ENCODE results near the gene EML4. TPM values are rescaled to one million over a fixed set of nuclear protein-coding genes. Genes with fewer than 3 reads are reported as not detected.
A peak's percentile ranks its signal among the peaks of the same experiment; 100 is the strongest.

EML4 gene
- total RNA-seq, 1 donor from 2014 or later = 167 TPM

DNA sequence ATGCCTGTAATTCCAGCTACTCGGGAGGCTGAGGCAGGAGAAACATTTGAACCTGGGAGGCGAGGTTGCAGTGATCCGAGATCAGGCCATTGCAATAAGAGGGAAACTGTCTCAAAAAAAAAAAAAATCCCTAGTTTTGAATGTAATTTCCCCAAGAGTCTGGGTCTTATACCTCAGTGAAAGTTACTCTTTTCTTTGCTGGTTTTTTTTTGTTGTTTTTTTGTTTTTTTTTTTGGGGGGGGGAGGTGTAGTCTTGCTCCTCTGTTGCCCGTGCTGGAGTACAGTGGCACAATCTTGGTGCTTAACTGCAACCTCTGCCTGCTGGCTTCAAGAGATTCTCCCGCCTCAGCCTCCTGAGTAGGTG, 22.8 kb downstream of the EML4 start:
- H3K4me1 ChIP-seq = peaks cover 14% of the 10 kb centered on the region
- no peak overlapping the region for H2AFZ ChIP-seq (replicated peaks)
- Mint-ChIP-seq H3K4me3 (no peak overlapping the region), H3K9me3 (no peaks in the 10 kb centered on the region), H3K36me3 (peaks cover 6% of the 10 kb centered on the region), H3K27me3 (ENCODE audit: insufficient read depth, low read depth) (no peaks in the 10 kb centered on the region), H3K27ac (no peak overlapping the region), H3K4me1 (peaks cover 11% of the 10 kb centered on the region)
- H3K9me3 ChIP-seq (ENCODE audit: low read depth) = no peaks in the 10 kb centered on the region
- H3K36me3 ChIP-seq = no peaks in the 10 kb centered on the region
- no peak for TF ChIP-seq EZH2phosphoT487 (IDR thresholded peaks at IDR 0.05)
- TF ChIP-seq, protein P1, sequence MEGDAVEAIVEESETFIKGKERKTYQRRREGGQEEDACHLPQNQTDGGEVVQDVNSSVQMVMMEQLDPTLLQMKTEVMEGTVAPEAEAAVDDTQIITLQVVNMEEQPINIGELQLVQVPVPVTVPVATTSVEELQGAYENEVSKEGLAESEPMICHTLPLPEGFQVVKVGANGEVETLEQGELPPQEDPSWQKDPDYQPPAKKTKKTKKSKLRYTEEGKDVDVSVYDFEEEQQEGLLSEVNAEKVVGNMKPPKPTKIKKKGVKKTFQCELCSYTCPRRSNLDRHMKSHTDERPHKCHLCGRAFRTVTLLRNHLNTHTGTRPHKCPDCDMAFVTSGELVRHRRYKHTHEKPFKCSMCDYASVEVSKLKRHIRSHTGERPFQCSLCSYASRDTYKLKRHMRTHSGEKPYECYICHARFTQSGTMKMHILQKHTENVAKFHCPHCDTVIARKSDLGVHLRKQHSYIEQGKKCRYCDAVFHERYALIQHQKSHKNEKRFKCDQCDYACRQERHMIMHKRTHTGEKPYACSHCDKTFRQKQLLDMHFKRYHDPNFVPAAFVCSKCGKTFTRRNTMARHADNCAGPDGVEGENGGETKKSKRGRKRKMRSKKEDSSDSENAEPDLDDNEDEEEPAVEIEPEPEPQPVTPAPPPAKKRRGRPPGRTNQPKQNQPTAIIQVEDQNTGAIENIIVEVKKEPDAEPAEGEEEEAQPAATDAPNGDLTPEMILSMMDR (IDR thresholded peaks at IDR 0.05) = no peak
- TF ChIP-seq EZH2 (IDR thresholded peaks at IDR 0.05) = no peak
- no peak overlapping the region for H3K4me3 ChIP-seq
- no peak overlapping the region for H3K9ac ChIP-seq
- peaks cover 12% of the 10 kb centered on the region for H3F3A ChIP-seq (ENCODE audit: low read depth)
- H4K20me1 ChIP-seq (ENCODE audit: low read depth) = peaks cover 91% of the 10 kb centered on the region
- no peak for DNase-seq (ENCODE audit: low spot score)
- no peak overlapping the region for H3K27ac ChIP-seq
- H3K4me2 ChIP-seq = no peak overlapping the region
- H3K79me2 ChIP-seq (ENCODE audit: low read depth) = peaks cover 100% of the 10 kb centered on the region
- no peaks in the 10 kb centered on the region for H3K27me3 ChIP-seq

DNA sequence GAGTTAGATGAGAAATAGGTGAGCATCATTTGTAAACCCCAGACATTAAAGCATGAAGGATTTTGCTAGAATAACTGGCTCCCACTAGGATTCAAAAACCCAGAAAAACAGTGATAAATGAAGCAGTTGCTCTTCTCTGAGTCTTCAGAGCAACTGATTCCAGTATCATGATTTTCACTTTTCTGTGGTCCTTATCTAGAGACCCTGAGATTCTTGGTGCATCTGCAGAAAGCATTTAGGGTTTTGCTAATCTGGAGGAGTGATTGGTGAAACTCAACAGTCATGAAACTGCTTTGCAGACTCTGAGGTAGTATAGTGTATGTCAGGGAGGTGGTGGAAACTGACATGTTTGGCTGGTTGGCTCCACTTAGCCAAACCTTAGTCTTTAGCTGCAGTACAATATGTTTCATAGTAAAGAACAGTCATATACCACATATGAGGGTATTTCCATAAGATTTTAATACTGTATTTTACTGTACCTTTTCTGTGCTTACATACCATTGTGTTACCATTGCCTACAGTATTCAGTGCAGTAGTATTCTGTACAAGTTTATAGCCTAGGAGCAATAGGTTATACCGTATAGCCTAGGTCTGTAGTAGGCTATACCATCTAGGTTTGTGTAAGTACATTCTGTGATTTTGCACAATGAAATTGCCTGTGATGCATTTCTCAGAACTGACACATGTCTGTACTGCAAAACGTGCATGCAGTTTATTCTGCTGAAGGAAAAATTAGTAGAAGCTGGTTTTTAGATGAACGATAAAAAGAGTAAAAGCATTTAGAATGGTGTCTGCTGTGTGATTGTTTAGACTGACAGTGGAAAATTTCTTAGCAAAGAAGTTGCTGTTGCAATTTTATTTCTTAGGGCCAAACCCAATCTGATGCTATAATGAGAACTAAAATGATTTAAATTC, 23.8 kb downstream of the EML4 start:
- H3K27me3 Mint-ChIP-seq (ENCODE audit: insufficient read depth, low read depth) = no peaks in the 10 kb centered on the region
- Histone ChIP-seq H3K4me1 (peaks cover 15% of the 10 kb centered on the region), H2AFZ (replicated peaks) (no peak overlapping the region), H3F3A (ENCODE audit: low read depth) (peaks cover 12% of the 10 kb centered on the region), H4K20me1 (ENCODE audit: low read depth) (peaks cover 95% of the 10 kb centered on the region), H3K36me3 (no peaks in the 10 kb centered on the region), H3K27ac (peak overlapping the region; percentile 11), H3K79me2 (ENCODE audit: low read depth) (peaks cover 100% of the 10 kb centered on the region), H3K27me3 (no peaks in the 10 kb centered on the region), H3K4me3 (no peak overlapping the region), H3K4me2 (no peak overlapping the region), H3K9me3 (ENCODE audit: low read depth) (no peaks in the 10 kb centered on the region), H3K9ac (no peak overlapping the region)
- no peak overlapping the region for H3K4me3 Mint-ChIP-seq
- no peak for DNase-seq (ENCODE audit: low spot score)
- H3K27ac Mint-ChIP-seq = no peak overlapping the region
- H3K4me1 Mint-ChIP-seq = peaks cover 11% of the 10 kb centered on the region
- TF ChIP-seq EZH2phosphoT487 (IDR thresholded peaks at IDR 0.05) = no peak
- TF ChIP-seq, protein P1 (IDR thresholded peaks at IDR 0.05) = no peak
- TF ChIP-seq EZH2 (IDR thresholded peaks at IDR 0.05) = no peak
- no peaks in the 10 kb centered on the region for H3K9me3 Mint-ChIP-seq
- peaks cover 6% of the 10 kb centered on the region for H3K36me3 Mint-ChIP-seq

DNA sequence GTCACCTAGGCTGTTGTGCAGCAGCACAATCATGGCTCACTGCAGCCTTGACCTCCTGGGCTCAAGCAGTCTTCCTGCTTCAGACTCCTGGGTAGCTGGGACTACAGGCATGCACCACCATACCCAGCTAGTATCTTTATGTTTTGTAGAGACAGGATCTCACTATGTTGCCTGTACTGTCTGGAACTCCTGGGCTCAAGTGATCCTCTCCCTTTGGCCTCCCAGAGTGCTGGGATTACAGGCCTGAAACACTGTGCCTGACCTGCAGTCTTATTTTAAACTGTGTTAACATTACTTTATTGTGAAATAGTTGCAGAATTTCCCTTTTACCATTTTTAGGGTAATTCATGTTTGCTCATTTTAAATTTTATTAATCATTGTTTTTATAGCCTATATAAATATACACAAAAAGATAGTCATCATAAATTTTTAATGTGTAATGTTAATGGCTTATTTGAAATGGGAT, 24.6 kb downstream of the EML4 start:
- Histone ChIP-seq H3K27ac (no peak overlapping the region), H3K36me3 (no peaks in the 10 kb centered on the region), H3K79me2 (ENCODE audit: low read depth) (peaks cover 100% of the 10 kb centered on the region), H2AFZ (replicated peaks) (no peak overlapping the region), H3K4me2 (no peak overlapping the region), H3K9me3 (ENCODE audit: low read depth) (no peaks in the 10 kb centered on the region), H3K4me3 (no peak overlapping the region), H3K9ac (no peak overlapping the region), H4K20me1 (ENCODE audit: low read depth) (peaks cover 86% of the 10 kb centered on the region), H3K27me3 (no peaks in the 10 kb centered on the region), H3F3A (ENCODE audit: low read depth) (peaks cover 12% of the 10 kb centered on the region), H3K4me1 (peaks cover 15% of the 10 kb centered on the region)
- H3K9me3 Mint-ChIP-seq = peaks cover 6% of the 10 kb centered on the region
- H3K27me3 Mint-ChIP-seq (ENCODE audit: insufficient read depth, low read depth) = peaks cover 2% of the 10 kb centered on the region
- no peak overlapping the region for H3K4me3 Mint-ChIP-seq
- no peak overlapping the region for H3K27ac Mint-ChIP-seq
- peaks cover 11% of the 10 kb centered on the region for H3K4me1 Mint-ChIP-seq
- H3K36me3 Mint-ChIP-seq = peaks cover 7% of the 10 kb centered on the region
- TF ChIP-seq, protein P1 (IDR thresholded peaks at IDR 0.05) = no peak
- TF ChIP-seq EZH2phosphoT487 (IDR thresholded peaks at IDR 0.05) (no peak), EZH2 (IDR thresholded peaks at IDR 0.05) (no peak)
- DNase-seq (ENCODE audit: low spot score) = no peak

Measured in neural progenitor cell (in vitro differentiated cells).